UCSD-AML1 (cell line): ENCODE measurements around the gene SEMA4A.

Experiments
- DNase-seq: peaks from one replicate; lab custom pipeline; 2025; ENCODE audit not compliant: unreplicated experiment; lab: John Stamatoyannopoulos, UW

The SEMA4A gene

GRCh38 chr1:156134716-156135435 lies 18.5 kb upstream of the SEMA4A start:
- DNase-seq = no peak

GRCh38 chr1:156135930-156136871 lies 17.2 kb upstream of the SEMA4A start:
- no peak for DNase-seq

GRCh38 chr1:156136970-156137483 lies 16.4 kb upstream of the SEMA4A start:
- DNase-seq = no peak

GRCh38 chr1:156138458-156138867 lies 14.9 kb upstream of the SEMA4A start:
- no peak for DNase-seq

- peak; percentile 46 for DNase-seq
Observed at GRCh38 chr1:156140879-156141707, 12.3 kb upstream of the SEMA4A start.

- no peak for DNase-seq
Observed at GRCh38 chr1:156143765-156144489, 9.5 kb upstream of the SEMA4A start.

- no peak for DNase-seq
Observed at GRCh38 chr1:156144742-156145141, 8.6 kb upstream of the SEMA4A start.

- no peak for DNase-seq
Observed at GRCh38 chr1:156145650-156146019, 7.8 kb upstream of the SEMA4A start.

GRCh38 chr1:156146020-156146768 lies 7.2 kb upstream of the SEMA4A start:
- peak; percentile 61 for DNase-seq

GRCh38 chr1:156146769-156147405 lies 6.5 kb upstream of the SEMA4A start:
- DNase-seq = no peak

- DNase-seq = peak; percentile 69
Observed at GRCh38 chr1:156148216-156148615, 5.2 kb upstream of the SEMA4A start.

- DNase-seq = no peak
Observed at GRCh38 chr1:156149374-156150332, 3.7 kb upstream of the SEMA4A start.

- no peak for DNase-seq
Observed at GRCh38 chr1:156150333-156151011, 2.9 kb upstream of the SEMA4A start.

GRCh38 chr1:156151093-156151688 lies 2.2 kb upstream of the SEMA4A start:
- no peak for DNase-seq

GRCh38 chr1:156152628-156153027 lies 757 bp upstream of the SEMA4A start:
- no peak for DNase-seq

GRCh38 chr1:156154317-156154749 lies 948 bp downstream of the SEMA4A start:
- peak; percentile 76 for DNase-seq
